GM12875 (cell line): ENCODE results near the gene XPNPEP1.

Experiments
- H3K4me3 ChIP-seq: one replicate; pipeline ENCODE4 v1.5.1; 2011; ENCODE audit warnings: low read depth, low read length, control low read depth
- CTCF ChIP-seq: IDR thresholded peaks from 2 replicates; pipeline ENCODE4 v1.5.1; 2011; ENCODE audit warnings: low read depth, mild to moderate bottlenecking, control low read depth, inconsistent platforms, low read length, moderate library complexity, borderline replicate concordance; ENCODE audit not compliant: insufficient read depth

XPNPEP1 gene

GRCh38 chr10:109922976-109923921 lies at the start of gene XPNPEP1:
Gene XPNPEP1, minus strand, starts transcription at chr10:109923511. Its CDS starts 78 bp downstream, at chr10:109923433.
- TF ChIP-seq CTCF, result no peak
- H3K4me3 ChIP-seq, result peak within 1 kb of the TSS; percentile 85

GRCh38 chr10:109972372-109973001 lies 49.2 kb upstream of the XPNPEP1 start:
- TF ChIP-seq CTCF, result no peak
- H3K4me3 ChIP-seq, result no peak overlapping the region

GRCh38 chr10:109971634-109972033 lies 48.3 kb upstream of the XPNPEP1 start:
- no peak overlapping the region for H3K4me3 ChIP-seq
- TF ChIP-seq CTCF, result no peak

- no peak overlapping the region for H3K4me3 ChIP-seq
- TF ChIP-seq CTCF, result no peak
Observed at GRCh38 chr10:109969760-109970346, 46.5 kb upstream of the XPNPEP1 start.

GRCh38 chr10:109968953-109969759 lies 45.8 kb upstream of the XPNPEP1 start:
- no peak for TF ChIP-seq CTCF
- no peak overlapping the region for H3K4me3 ChIP-seq

GRCh38 chr10:109967739-109968088 lies 44.4 kb upstream of the XPNPEP1 start:
- no peak for TF ChIP-seq CTCF
- no peak overlapping the region for H3K4me3 ChIP-seq
